K562 (cell line): ENCODE measurements around the gene DTX3.

Experiments used
- ADNP ChIP-seq: fragments of 200-800 bp; sonication (Bioruptor generic); IDR thresholded peaks from 2 replicates; pipeline ENCODE4 v1.6.1; 2016; ENCODE audit warnings: missing genetic modification characterization, missing compliant biosample characterization
- CHD2 ChIP-seq: IDR thresholded peaks from 2 replicates; pipeline ENCODE4 v1.6.1; 2011; ENCODE audit warnings: low read depth, low read length
- DNMT1 ChIP-seq: fragments of 450-650 bp; IDR thresholded peaks from 2 replicates; pipeline ENCODE4 v1.6.1; 2016; ENCODE audit warnings: antibody characterized with exemption, mild to moderate bottlenecking
- FOXJ3 ChIP-seq: sonication (generic); formaldehyde crosslinking; IDR thresholded peaks from 2 replicates; pipeline ENCODE4 v1.4.0; 2020; ENCODE audit warnings: mild to moderate bottlenecking, missing genetic modification reagents
- MCM5 ChIP-seq: fragments of 450-650 bp; IDR thresholded peaks from 2 replicates; pipeline ENCODE4 v1.6.1; 2016; ENCODE audit warnings: low read depth
- POLR2B ChIP-seq: fragments of 450-650 bp; IDR thresholded peaks from 2 replicates; pipeline ENCODE4 v1.6.1; 2018; ENCODE audit warnings: low read depth; ENCODE audit not compliant: partially characterized antibody
- SIN3A ChIP-seq, 2 experiments: fragments of 150-350 bp in 1 of 2; IDR thresholded peaks; 2 replicates each; pipeline ENCODE4 v1.6.1; 2011 to 2016; ENCODE audit warnings: borderline replicate concordance in 2 of 2, low read depth in 2 of 2, low read length in 2 of 2, mild to moderate bottlenecking in 2 of 2, moderate library complexity in 2 of 2; ENCODE audit not compliant: control insufficient read depth in 1 of 2
- SPI1 ChIP-seq: IDR thresholded peaks from 2 replicates; pipeline ENCODE4 v1.6.1; 2011; ENCODE audit warnings: low read depth, low read length, control low read depth, borderline replicate concordance
- TF ChIP-seq, protein P1 (sequence below): fragments of 450-650 bp; formaldehyde crosslinking; IDR thresholded peaks from 2 replicates; pipeline ENCODE4 v1.4.0; 2020; ENCODE audit warnings: mild to moderate bottlenecking, moderate library complexity
- TF ChIP-seq, protein P2 (sequence below): sonication (generic); formaldehyde crosslinking; IDR thresholded peaks from 2 replicates; pipeline ENCODE4 v1.9.0; 2022; ENCODE audit warnings: mild to moderate bottlenecking, missing genetic modification reagents
- TF ChIP-seq, protein P3 (sequence below): fragments of 250-450 bp; sonication (Bioruptor Pico); IDR thresholded peaks from 2 replicates; pipeline ENCODE4 v1.5.1; 2021; ENCODE audit warnings: mild to moderate bottlenecking
- TF ChIP-seq, protein P4 (sequence below): fragments of 450-650 bp; formaldehyde crosslinking; IDR thresholded peaks from 2 replicates; pipeline ENCODE4 v1.4.0; 2022; ENCODE audit warnings: missing genetic modification characterization
- TF ChIP-seq, protein P5 (sequence below), 3 experiments: IDR thresholded peaks in 2 of 3; conservative IDR thresholded peaks in 1 of 3; 2 replicates each; pipeline ENCODE4 v1.5.1; 2011 to 2012; ENCODE audit warnings: low read length in 3 of 3, mild to moderate bottlenecking in 3 of 3, control low read depth in 2 of 3, improper control_type of control experiment in 1 of 3, inconsistent platforms in 1 of 3, low read depth in 1 of 3, mixed read lengths in 1 of 3, moderate library complexity in 1 of 3; ENCODE audit not compliant: insufficient read depth in 2 of 3

DNA sequence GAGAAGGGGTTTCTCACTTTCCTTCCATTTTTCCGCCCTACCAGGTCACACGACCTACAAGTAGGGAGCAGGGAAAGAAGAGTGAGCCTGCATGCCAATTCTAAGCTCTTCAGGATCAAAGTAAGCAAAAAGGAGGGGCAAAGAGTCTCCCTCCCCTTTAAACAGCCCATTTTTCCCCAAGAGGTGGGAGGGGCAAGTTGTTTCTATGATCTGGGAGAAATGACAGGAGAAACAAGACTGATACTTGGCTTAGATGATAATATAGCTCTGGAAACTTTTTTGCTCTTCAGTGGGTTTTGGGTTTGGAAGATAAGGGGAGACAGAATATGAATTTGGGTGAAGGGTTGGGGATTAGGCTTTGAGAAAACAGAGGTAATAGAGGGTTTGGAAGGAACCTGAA is 1.8 kb downstream of the DTX3 start:
- TF ChIP-seq MCM5 (no peak), FOXJ3 (CRISPR knock-in tag) (no peak), CHD2 (no peak), POLR2B (no peak), DNMT1 (no peak), SPI1 (no peak), SIN3A (IDR thresholded peaks at IDR 0.05; ENCODE audit: borderline replicate concordance in 2 of 2, control insufficient read depth in 1 of 2, low read depth in 2 of 2, low read length in 2 of 2) (no peak), ADNP (tag) (no peak)
- TF ChIP-seq, protein P1, sequence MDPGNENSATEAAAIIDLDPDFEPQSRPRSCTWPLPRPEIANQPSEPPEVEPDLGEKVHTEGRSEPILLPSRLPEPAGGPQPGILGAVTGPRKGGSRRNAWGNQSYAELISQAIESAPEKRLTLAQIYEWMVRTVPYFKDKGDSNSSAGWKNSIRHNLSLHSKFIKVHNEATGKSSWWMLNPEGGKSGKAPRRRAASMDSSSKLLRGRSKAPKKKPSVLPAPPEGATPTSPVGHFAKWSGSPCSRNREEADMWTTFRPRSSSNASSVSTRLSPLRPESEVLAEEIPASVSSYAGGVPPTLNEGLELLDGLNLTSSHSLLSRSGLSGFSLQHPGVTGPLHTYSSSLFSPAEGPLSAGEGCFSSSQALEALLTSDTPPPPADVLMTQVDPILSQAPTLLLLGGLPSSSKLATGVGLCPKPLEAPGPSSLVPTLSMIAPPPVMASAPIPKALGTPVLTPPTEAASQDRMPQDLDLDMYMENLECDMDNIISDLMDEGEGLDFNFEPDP (CRISPR knock-in tag), result no peak
- TF ChIP-seq, protein P2, sequence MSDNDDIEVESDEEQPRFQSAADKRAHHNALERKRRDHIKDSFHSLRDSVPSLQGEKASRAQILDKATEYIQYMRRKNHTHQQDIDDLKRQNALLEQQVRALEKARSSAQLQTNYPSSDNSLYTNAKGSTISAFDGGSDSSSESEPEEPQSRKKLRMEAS (CRISPR knock-in tag), result no peak
- TF ChIP-seq, protein P3, sequence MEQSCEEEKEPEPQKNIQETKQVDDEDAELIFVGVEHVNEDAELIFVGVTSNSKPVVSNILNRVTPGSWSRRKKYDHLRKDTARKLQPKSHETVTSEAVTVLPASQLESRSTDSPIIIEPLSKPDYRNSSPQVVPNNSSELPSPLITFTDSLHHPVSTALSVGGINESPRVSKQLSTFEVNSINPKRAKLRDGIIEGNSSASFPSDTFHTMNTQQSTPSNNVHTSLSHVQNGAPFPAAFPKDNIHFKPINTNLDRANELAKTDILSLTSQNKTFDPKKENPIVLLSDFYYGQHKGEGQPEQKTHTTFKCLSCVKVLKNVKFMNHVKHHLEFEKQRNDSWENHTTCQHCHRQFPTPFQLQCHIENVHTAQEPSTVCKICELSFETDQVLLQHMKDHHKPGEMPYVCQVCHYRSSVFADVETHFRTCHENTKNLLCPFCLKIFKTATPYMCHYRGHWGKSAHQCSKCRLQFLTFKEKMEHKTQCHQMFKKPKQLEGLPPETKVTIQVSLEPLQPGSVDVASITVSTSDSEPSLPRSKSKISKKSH, result no peak
- TF ChIP-seq, protein P4, sequence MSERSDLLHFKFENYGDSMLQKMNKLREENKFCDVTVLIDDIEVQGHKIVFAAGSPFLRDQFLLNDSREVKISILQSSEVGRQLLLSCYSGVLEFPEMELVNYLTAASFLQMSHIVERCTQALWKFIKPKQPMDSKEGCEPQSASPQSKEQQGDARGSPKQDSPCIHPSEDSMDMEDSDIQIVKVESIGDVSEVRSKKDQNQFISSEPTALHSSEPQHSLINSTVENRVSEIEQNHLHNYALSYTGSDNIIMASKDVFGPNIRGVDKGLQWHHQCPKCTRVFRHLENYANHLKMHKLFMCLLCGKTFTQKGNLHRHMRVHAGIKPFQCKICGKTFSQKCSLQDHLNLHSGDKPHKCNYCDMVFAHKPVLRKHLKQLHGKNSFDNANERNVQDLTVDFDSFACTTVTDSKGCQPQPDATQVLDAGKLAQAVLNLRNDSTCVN (CRISPR knock-in tag), result no peak
- TF ChIP-seq, protein P5, sequence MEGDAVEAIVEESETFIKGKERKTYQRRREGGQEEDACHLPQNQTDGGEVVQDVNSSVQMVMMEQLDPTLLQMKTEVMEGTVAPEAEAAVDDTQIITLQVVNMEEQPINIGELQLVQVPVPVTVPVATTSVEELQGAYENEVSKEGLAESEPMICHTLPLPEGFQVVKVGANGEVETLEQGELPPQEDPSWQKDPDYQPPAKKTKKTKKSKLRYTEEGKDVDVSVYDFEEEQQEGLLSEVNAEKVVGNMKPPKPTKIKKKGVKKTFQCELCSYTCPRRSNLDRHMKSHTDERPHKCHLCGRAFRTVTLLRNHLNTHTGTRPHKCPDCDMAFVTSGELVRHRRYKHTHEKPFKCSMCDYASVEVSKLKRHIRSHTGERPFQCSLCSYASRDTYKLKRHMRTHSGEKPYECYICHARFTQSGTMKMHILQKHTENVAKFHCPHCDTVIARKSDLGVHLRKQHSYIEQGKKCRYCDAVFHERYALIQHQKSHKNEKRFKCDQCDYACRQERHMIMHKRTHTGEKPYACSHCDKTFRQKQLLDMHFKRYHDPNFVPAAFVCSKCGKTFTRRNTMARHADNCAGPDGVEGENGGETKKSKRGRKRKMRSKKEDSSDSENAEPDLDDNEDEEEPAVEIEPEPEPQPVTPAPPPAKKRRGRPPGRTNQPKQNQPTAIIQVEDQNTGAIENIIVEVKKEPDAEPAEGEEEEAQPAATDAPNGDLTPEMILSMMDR (IDR thresholded peaks at IDR 0.05 in 2 of 3, conservative IDR thresholded peaks at IDR 0.05 in 1 of 3; ENCODE audit: insufficient read depth in 2 of 3, low read depth in 1 of 3, low read length in 3 of 3), result no peak
